Right ventricle myocardium superior (tissue), 1 donor: ENCODE measurements around the gene HEPH. TPM values are rescaled to one million over a fixed set of nuclear protein-coding genes. Genes with fewer than 3 reads are reported as not detected.
"Not testable (repeated sequence)": the region's sequence is repeated elsewhere in the genome, so short reads cannot be mapped to it uniquely, and the experiment has no call there.

Experiments
- ATAC-seq: fragments of 200-7000 bp; cut with Tn5 transposase; one replicate; pipeline ENCODE4 v1.9.1; 2020; ENCODE audit warnings: mild to moderate bottlenecking; ENCODE audit not compliant: poor library complexity
- DNase-seq: peaks from one replicate; pipeline ENCODE4 v3.0.0-alpha.2; 2020
- intact Hi-C: fragments of 100-400 bp; cut with DNase I; formaldehyde crosslinking; loops from one replicate; pipeline ENCODE4 v1.11.2; 2022
- long read RNA-seq: library from polyadenylated mRNA; unstranded; transcript quantifications from one replicate; pipeline ENCODE4 v2.0.0, GENCODE V29; 2021
- total RNA-seq: library from RNA; stranded (reverse); fragmentation: NEBNext Ultra II Directional; extraction: Animal tissue kit (Norgen Biotek cat#: 25700); gene quantifications from one replicate; pipeline ENCODE4 v1.2.1, GENCODE V29; 2021
- donor health status: DM: no; HTN: yes; CAD: no; lungs with severe emphysema.

The HEPH gene
- total RNA-seq, result 8.8 TPM
- long read RNA-seq, partial matches to known transcripts, result 1 of 15 reads
- long read RNA-seq, other reads (novel, unspliced or antisense), result 11 of 15 reads

GRCh38 chrX:66163849-66164411, at the start of gene HEPH:
Gene HEPH, plus strand, starts transcription at chrX:66164247. Its CDS starts 6,324 bp downstream, at chrX:66170571.
- no peak for DNase-seq
- intact Hi-C loops, result no loop called here
- ATAC-seq, result peak; percentile 65

- intact Hi-C loops, DNase-seq, ATAC-seq: not testable (repeated sequence)
These were observed 45.3 kb upstream of the HEPH start for GRCh38 chrX:66118722-66119121.

GRCh38 chrX:66121354-66121753, 42.7 kb upstream of the HEPH start:
- DNase-seq, intact Hi-C loops: not testable (repeated sequence)

GRCh38 chrX:66126662-66127061, 37.4 kb upstream of the HEPH start:
- intact Hi-C loops, result no loop called here
- no peak for ATAC-seq
- DNase-seq, result no peak

More at GRCh38 chrX:66121354-66121753, 42.7 kb upstream of the HEPH start:
- ATAC-seq, result not testable (repeated sequence)

- intact Hi-C loops, result no loop called here
- DNase-seq (no peak), ATAC-seq (no peak)
These were observed 33.6 kb upstream of the HEPH start for GRCh38 chrX:66130469-66130868.

GRCh38 chrX:66135284-66135683, 28.8 kb upstream of the HEPH start:
- ATAC-seq, intact Hi-C loops, DNase-seq: not testable (repeated sequence)

- ATAC-seq (no peak), DNase-seq (no peak)
- intact Hi-C loops, result no loop called here
These were observed 21.7 kb upstream of the HEPH start for GRCh38 chrX:66142351-66142750.

- DNase-seq, result no peak
- intact Hi-C loops, result no loop called here
- ATAC-seq, result no peak
These were observed 19.8 kb upstream of the HEPH start for GRCh38 chrX:66144258-66144657.

GRCh38 chrX:66149519-66149918, 14.5 kb upstream of the HEPH start:
- intact Hi-C loops, result no loop called here
- DNase-seq (no peak), ATAC-seq (no peak)

- no peak for DNase-seq
- intact Hi-C loops, result no loop called here
- no peak for ATAC-seq
These were observed 13.9 kb upstream of the HEPH start for GRCh38 chrX:66150163-66150562.

- ATAC-seq (no peak), DNase-seq (no peak)
- intact Hi-C loops, result no loop called here
These were observed 1.7 kb upstream of the HEPH start for GRCh38 chrX:66162331-66162822.

GRCh38 chrX:66163447-66163846, 600 bp upstream of the HEPH start:
- intact Hi-C loops, result no loop called here

GRCh38 chrX:66164470-66164869, 423 bp downstream of the HEPH start:
- intact Hi-C loops, result no loop called here
- ATAC-seq, result no peak

More at GRCh38 chrX:66163447-66163846, 600 bp upstream of the HEPH start:
- DNase-seq (no peak), ATAC-seq (no peak)

GRCh38 chrX:66164931-66165330, 884 bp downstream of the HEPH start:
- DNase-seq (no peak), ATAC-seq (no peak)
- intact Hi-C loops, result no loop called here

More at GRCh38 chrX:66164470-66164869, 423 bp downstream of the HEPH start:
- no peak for DNase-seq

- intact Hi-C loops, result no loop called here
- no peak for DNase-seq
- ATAC-seq, result no peak
These were observed 2.6 kb downstream of the HEPH start for GRCh38 chrX:66166671-66167070.

GRCh38 chrX:66167431-66167830, 3.4 kb downstream of the HEPH start:
- intact Hi-C loops, result no loop called here
- ATAC-seq (no peak), DNase-seq (no peak)

GRCh38 chrX:66176134-66176533, 12.1 kb downstream of the HEPH start:
- no peak for DNase-seq
- no peak for ATAC-seq
- intact Hi-C loops, result no loop called here

- DNase-seq, result no peak
- intact Hi-C loops, result no loop called here
- ATAC-seq, result no peak
These were observed 27.5 kb downstream of the HEPH start for GRCh38 chrX:66191563-66191962.

- ATAC-seq (no peak), DNase-seq (no peak)
- intact Hi-C loops, result no loop called here
These were observed 29.8 kb downstream of the HEPH start for GRCh38 chrX:66193821-66194220.

- intact Hi-C loops, result no loop called here
- no peak for ATAC-seq
- DNase-seq, result no peak
These were observed 36.1 kb downstream of the HEPH start for GRCh38 chrX:66200050-66200664.
